ENCODE results near the gene CNOT4. TPM values are rescaled to one million over a fixed set of nuclear protein-coding genes. Genes with fewer than 3 reads are reported as not detected.

Gene CNOT4
- total RNA-seq, 2 experiments from 2014 or later, result 24.0 to 26.8 TPM

DNA sequence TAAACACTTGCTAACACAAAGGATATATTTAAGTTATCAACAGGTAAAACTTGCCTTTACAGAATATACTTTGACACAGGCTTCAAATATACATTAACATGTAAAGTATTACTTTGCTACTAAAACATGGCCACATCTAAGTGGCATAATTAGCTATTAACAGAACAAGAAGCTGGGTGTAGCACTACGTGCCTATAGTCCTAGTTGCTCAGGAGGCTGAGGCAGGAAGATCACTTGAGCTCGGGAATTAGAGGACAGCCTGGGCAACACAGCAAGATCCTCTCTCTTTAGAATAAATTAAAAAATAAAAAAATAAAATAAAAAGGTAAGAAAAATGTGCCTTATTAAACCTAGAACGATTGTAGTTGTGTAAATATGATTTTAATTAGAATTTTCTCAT is 106.6 kb downstream of the CNOT4 start:
- H3K27me3 Mint-ChIP-seq, result no peaks in the 10 kb centered on the region
- H3K4me1 Mint-ChIP-seq, result peaks cover 2% of the 10 kb centered on the region
- H3K4me3 Mint-ChIP-seq, result no peak overlapping the region
- H3K27ac Mint-ChIP-seq, result no peak overlapping the region
- no peaks in the 10 kb centered on the region for H3K9me3 Mint-ChIP-seq
- H3K36me3 Mint-ChIP-seq (ENCODE audit: low read depth), result peaks cover 16% of the 10 kb centered on the region
- POLR2A ChIA-PET, result no interaction called here
- no peak for DNase-seq
- CTCF ChIA-PET, result no interaction called here

DNA sequence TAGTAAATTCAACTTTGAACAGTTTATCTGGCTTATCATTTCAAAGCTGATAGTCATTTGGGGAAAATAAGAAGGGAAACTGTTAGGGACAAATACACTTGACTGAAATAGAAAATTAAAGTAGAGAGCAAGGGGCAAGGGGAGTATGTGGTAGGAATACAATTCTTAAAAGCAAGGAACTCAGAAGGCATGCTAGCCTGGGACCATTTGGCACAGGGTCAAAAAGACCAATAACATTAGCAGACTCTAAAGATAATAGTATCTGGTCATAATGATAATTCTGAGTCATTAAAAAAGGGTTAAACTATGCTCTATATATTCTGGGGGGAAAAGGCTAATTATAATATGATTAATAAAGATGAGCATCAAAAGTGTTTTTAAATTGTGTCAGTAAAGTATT is 112.2 kb downstream of the CNOT4 start:
- no peak for DNase-seq
- no peaks in the 10 kb centered on the region for H3K27me3 Mint-ChIP-seq
- ChIA-PET CTCF (no interaction called here), POLR2A (no interaction called here)
- H3K4me1 Mint-ChIP-seq, result no peaks in the 10 kb centered on the region
- H3K36me3 Mint-ChIP-seq (ENCODE audit: low read depth), result peaks cover 18% of the 10 kb centered on the region
- no peak overlapping the region for H3K27ac Mint-ChIP-seq
- H3K9me3 Mint-ChIP-seq, result no peaks in the 10 kb centered on the region
- no peak overlapping the region for H3K4me3 Mint-ChIP-seq

- CTCF ChIA-PET, result no interaction called here
- no peak overlapping the region for H3K4me3 Mint-ChIP-seq
- POLR2A ChIA-PET, result no interaction called here
These were observed 117.2 kb downstream of the CNOT4 start for GRCh38 chr7:135392701-135393100.

DNA sequence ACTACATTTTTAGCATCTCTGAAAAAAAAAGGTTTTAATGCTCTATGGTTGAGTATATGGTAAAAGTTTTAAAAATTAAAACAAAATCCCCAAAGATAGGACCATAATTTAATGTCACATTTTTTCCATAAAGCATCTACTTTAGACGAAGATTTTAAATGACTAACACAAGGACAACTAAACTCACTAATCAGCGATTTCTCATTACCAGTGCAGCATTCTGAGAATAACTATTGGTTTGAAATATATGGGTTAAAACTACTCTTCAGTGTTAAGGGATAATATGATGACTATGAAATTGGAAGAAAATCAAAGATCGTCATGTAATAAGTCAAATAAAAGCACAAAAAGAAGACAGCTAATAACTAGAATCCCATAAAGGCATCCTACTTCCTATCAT is 118.4 kb downstream of the CNOT4 start:
- no peak overlapping the region for H3K4me3 Mint-ChIP-seq
- CTCF ChIA-PET, result no interaction called here
- POLR2A ChIA-PET, result no interaction called here

More at GRCh38 chr7:135392701-135393100, 117.2 kb downstream of the CNOT4 start:
- Mint-ChIP-seq H3K27me3 (no peaks in the 10 kb centered on the region), H3K9me3 (no peaks in the 10 kb centered on the region), H3K4me1 (no peaks in the 10 kb centered on the region), H3K27ac (no peak overlapping the region), H3K36me3 (ENCODE audit: low read depth) (peaks cover 25% of the 10 kb centered on the region)
- DNase-seq, result no peak

DNA sequence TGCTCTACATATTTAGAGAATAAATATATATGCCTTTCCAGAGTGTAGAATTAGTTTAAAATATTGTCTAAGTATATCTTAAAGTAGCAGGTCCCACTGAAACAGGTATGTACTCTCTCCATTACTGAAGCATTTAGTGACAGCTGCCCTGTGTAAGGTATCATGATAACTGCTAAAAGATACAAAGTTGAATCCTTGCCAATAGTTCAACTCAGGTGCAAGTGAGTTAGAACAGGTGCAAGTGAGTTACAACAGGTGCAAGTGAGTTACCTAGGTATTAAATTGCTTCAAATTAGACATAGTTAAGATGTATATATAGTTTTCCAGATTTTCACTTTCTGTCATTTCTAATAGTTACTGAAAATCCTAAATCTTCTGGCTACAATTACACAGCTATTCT is 119.1 kb downstream of the CNOT4 start:
- DNase-seq, result no peak
- Mint-ChIP-seq H3K4me3 (no peak overlapping the region), H3K36me3 (ENCODE audit: low read depth) (peaks cover 29% of the 10 kb centered on the region), H3K27me3 (no peaks in the 10 kb centered on the region), H3K27ac (no peak overlapping the region), H3K9me3 (no peaks in the 10 kb centered on the region), H3K4me1 (no peaks in the 10 kb centered on the region)
- ChIA-PET POLR2A (no interaction called here), CTCF (no interaction called here)

More for the DNA sequence above, 118.4 kb downstream of the CNOT4 start:
- H3K4me1 Mint-ChIP-seq, result no peaks in the 10 kb centered on the region
- H3K27me3 Mint-ChIP-seq, result no peaks in the 10 kb centered on the region
- H3K36me3 Mint-ChIP-seq (ENCODE audit: low read depth), result peaks cover 27% of the 10 kb centered on the region
- DNase-seq, result no peak
- no peak overlapping the region for H3K27ac Mint-ChIP-seq
- H3K9me3 Mint-ChIP-seq, result no peaks in the 10 kb centered on the region

- Mint-ChIP-seq H3K27me3 (no peaks in the 10 kb centered on the region), H3K36me3 (ENCODE audit: low read depth) (peaks cover 25% of the 10 kb centered on the region), H3K4me1 (no peaks in the 10 kb centered on the region), H3K27ac (no peak overlapping the region), H3K9me3 (no peaks in the 10 kb centered on the region), H3K4me3 (no peak overlapping the region)
- ChIA-PET CTCF (no interaction called here), POLR2A (no interaction called here)
- DNase-seq, result no peak
These were observed 119.9 kb downstream of the CNOT4 start for GRCh38 chr7:135389971-135390370.

GRCh38 chr7:135388616-135389015 is 121.3 kb downstream of the CNOT4 start:
- Mint-ChIP-seq H3K9me3 (no peaks in the 10 kb centered on the region), H3K4me1 (no peaks in the 10 kb centered on the region), H3K4me3 (no peak overlapping the region), H3K27ac (no peak overlapping the region), H3K36me3 (ENCODE audit: low read depth) (peaks cover 17% of the 10 kb centered on the region), H3K27me3 (no peaks in the 10 kb centered on the region)
- ChIA-PET POLR2A (no interaction called here), CTCF (no interaction called here)
- DNase-seq, result no peak

DNA sequence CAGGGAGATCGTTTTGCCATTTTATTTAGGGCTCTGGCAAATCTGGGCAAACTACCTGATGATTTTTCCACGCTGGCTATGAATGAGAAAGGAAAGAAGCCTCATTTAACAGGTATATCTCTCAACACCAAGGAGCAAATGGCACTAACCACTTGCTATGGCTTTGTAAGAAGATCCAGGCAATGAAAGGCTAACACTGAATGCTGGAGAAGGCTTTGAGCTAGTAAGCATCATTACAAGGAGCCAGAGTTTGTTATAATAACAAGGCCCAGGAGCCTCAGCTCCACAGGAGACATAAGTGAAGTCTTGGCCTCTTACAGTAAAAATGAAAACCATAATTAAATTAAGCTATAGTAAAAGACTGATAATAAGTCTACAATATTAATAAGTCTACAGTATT is 123.1 kb downstream of the CNOT4 start:
- Mint-ChIP-seq H3K9me3 (no peaks in the 10 kb centered on the region), H3K4me1 (no peaks in the 10 kb centered on the region), H3K27me3 (no peaks in the 10 kb centered on the region), H3K4me3 (no peak overlapping the region), H3K36me3 (ENCODE audit: low read depth) (peaks cover 10% of the 10 kb centered on the region), H3K27ac (no peak overlapping the region)
- CTCF ChIA-PET, result no interaction called here
- DNase-seq, result no peak
- POLR2A ChIA-PET, result no interaction called here

GRCh38 chr7:135386181-135386580 is 123.7 kb downstream of the CNOT4 start:
- H3K4me1 Mint-ChIP-seq, result no peaks in the 10 kb centered on the region
- H3K9me3 Mint-ChIP-seq, result no peaks in the 10 kb centered on the region
- H3K36me3 Mint-ChIP-seq (ENCODE audit: low read depth), result peaks cover 7% of the 10 kb centered on the region
- ChIA-PET CTCF (interaction anchor here (0.6 kb wide), 1 partner anchor 281 kb away, joined by 3 read pairs; no protein-coding TSS in a partner anchor), POLR2A (no interaction called here)
- no peaks in the 10 kb centered on the region for H3K27me3 Mint-ChIP-seq
- DNase-seq, result no peak
- no peak overlapping the region for H3K4me3 Mint-ChIP-seq
- H3K27ac Mint-ChIP-seq, result no peak overlapping the region

GRCh38 chr7:135385209-135385608 is 124.7 kb downstream of the CNOT4 start:
- Mint-ChIP-seq H3K27me3 (no peaks in the 10 kb centered on the region), H3K4me3 (no peak overlapping the region), H3K9me3 (no peaks in the 10 kb centered on the region), H3K36me3 (ENCODE audit: low read depth) (peaks cover 7% of the 10 kb centered on the region), H3K27ac (no peak overlapping the region), H3K4me1 (no peaks in the 10 kb centered on the region)
- POLR2A ChIA-PET, result no interaction called here
- no peak for DNase-seq
- CTCF ChIA-PET, result no interaction called here

- H3K4me3 Mint-ChIP-seq, result no peak overlapping the region
- peaks cover 7% of the 10 kb centered on the region for H3K36me3 Mint-ChIP-seq (ENCODE audit: low read depth)
- CTCF ChIA-PET, result interaction anchor here (0.6 to 1.4 kb wide), 3 partner anchors 10 to 523 kb away, joined by 3 read pairs; no protein-coding TSS in a partner anchor
- H3K27me3 Mint-ChIP-seq, result no peaks in the 10 kb centered on the region
- H3K27ac Mint-ChIP-seq, result no peak overlapping the region
- DNase-seq, result no peak
- no peaks in the 10 kb centered on the region for H3K4me1 Mint-ChIP-seq
- no peaks in the 10 kb centered on the region for H3K9me3 Mint-ChIP-seq
- POLR2A ChIA-PET, result no interaction called here
These were observed 126.3 kb downstream of the CNOT4 start for GRCh38 chr7:135383525-135384175.

- CTCF ChIA-PET, result interaction anchor here (1.3 kb wide), 1 partner anchor 16 kb away, joined by 3 read pairs; no protein-coding TSS in a partner anchor
- H3K27ac Mint-ChIP-seq, result no peak overlapping the region
- POLR2A ChIA-PET, result no interaction called here
- H3K4me3 Mint-ChIP-seq, result no peak overlapping the region
- H3K27me3 Mint-ChIP-seq, result no peaks in the 10 kb centered on the region
- H3K4me1 Mint-ChIP-seq, result no peaks in the 10 kb centered on the region
- H3K9me3 Mint-ChIP-seq, result no peaks in the 10 kb centered on the region
- H3K36me3 Mint-ChIP-seq (ENCODE audit: low read depth), result peaks cover 4% of the 10 kb centered on the region
- no peak for DNase-seq
These were observed 127.7 kb downstream of the CNOT4 start for GRCh38 chr7:135382173-135382572.

DNA sequence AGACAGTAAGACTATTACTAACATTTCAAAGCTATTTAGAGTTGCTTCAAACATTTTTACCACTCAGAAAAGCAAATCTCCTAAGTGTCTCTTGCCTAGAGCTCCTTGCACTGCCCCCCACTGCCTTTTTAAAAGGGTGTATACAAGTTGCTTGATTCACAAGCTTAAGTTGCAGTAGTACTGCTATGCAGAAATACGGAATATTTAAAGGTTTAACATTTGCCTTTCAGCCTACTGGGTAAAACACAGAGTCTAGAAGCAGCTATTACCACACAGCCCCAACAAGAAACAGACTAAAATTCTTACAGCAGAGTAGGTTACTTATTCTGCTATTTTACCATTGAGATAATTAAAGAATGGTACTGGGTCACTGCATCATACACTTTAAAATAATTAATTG is 128.5 kb downstream of the CNOT4 start:
- Mint-ChIP-seq H3K4me1 (no peaks in the 10 kb centered on the region), H3K27me3 (no peaks in the 10 kb centered on the region), H3K27ac (no peak overlapping the region), H3K9me3 (no peaks in the 10 kb centered on the region), H3K36me3 (ENCODE audit: low read depth) (peaks cover under 1% of the 10 kb centered on the region), H3K4me3 (no peak overlapping the region)
- ChIA-PET CTCF (interaction anchor here (1.3 kb wide), 1 partner anchor 15 kb away, joined by 3 read pairs; no protein-coding TSS in a partner anchor), POLR2A (no interaction called here)
- DNase-seq, result no peak

DNA sequence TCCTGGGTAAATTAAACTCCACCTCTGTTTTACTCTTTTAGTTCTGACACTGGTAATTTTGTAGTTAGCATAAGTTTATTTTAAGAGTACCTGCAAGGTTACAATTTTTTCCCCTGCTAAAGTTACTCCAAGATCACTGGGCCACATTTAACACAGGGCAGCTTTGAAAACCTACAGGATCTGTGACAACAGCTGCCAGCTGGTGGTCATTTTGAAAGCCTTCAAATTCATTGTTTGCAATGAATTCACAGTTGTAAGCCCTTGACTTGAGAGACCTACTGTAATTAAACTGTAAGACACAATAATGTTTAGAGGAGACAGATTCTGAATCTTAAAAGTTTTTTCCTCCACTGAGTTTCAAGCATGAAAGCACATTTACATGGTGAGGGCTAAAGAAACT is 129.6 kb downstream of the CNOT4 start:
- Mint-ChIP-seq H3K4me3 (no peak overlapping the region), H3K36me3 (ENCODE audit: low read depth) (no peaks in the 10 kb centered on the region), H3K27ac (no peak overlapping the region), H3K4me1 (no peaks in the 10 kb centered on the region), H3K27me3 (no peaks in the 10 kb centered on the region), H3K9me3 (no peaks in the 10 kb centered on the region)
- ChIA-PET POLR2A (no interaction called here), CTCF (no interaction called here)
- no peak for DNase-seq
